Right forelimb (tissue), 1 donor: ENCODE measurements around the gene FLII.

Experiments used
- DNase-seq: peaks from one replicate; pipeline ENCODE4 v3.0.0-alpha.2; 2018

FLII gene

DNA sequence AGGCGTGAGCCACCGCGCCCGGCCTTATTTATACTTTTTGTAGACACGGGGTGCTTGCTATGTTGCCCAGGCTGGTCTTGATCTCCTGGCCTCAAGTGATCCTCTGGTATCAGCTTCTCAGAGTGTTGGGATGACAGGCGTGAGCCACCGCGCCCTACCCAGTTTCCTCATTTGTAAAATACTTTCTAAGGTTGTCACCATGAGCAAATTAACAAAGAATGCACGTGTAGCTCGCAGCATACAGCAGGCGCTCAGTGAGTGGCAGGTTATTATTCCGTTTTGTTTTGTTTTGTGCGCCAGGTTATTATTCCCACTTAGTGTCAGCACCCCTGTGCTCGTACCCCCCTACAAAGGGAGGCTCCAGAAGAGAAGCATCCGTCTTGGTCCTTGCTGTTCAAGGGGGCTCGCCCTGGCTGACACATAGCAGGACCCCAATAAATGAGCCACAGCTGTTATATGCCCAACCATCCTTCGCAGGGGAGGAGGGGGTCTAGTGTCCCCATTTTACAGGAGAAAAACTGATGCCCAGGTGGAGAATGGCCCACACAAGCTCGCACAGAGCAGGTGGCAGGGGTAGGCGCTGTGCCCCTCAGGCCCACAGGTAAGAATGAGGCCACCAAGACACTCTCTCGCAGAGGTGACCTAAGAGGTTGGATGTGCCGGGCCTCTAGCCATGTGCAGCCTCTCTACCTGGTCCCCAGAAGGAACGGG lies 1.2 kb upstream of the FLII start:
- no peak for DNase-seq

DNA sequence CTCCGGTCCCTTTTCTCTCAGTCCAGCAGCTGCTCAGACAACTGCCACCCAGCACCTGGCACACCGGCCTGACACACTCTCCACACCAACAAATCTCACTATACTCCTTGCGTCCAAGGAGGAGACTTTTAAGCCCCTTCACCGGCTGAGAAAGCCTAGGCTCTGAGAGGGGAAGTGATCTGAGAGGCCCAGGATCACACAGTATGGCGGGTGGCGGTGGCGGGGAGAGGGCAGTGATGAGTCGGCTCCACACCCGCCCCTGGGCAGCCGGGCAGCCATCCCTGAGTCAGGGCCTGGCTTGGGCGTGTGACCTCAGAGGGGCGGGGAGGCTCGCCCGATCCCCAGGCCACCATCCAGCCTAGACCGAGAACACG lies 569 bp downstream of the FLII start:
- DNase-seq = peak; percentile 78

DNA sequence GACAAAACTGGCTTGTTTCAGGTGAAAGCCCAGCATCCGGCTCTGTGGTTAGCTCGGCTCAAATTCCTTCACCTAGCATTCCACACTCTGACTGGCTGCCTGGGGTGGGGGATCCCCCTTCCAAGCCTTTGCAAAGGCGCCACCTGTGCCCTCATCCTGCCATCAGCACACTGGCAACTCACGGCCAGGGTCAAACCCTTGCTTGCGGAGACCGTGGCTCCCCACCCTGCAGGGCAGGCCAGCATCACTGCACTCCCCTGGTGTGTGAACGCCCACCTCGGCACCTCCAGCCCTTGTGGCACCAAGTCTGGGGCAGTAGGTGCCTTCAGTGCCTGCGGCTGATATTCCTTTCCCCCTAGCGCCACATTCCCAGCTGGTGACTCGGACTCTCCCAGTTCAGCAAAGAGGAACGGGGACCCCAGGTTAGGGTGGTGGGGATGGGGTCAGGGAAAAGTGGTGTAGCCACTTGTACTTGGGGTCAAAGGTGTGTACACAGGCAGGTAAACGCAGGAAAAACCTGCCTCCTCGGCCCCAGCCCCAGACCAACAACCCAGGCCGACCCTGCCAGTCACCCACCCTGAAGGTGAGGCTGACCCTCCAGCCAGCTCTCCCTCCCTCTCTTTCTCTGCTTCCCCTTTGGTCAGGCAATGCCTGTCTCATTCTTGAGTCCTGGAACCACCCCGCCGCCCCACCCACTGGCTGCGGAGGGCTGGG lies 1.1 kb downstream of the FLII start:
- DNase-seq = no peak

DNA sequence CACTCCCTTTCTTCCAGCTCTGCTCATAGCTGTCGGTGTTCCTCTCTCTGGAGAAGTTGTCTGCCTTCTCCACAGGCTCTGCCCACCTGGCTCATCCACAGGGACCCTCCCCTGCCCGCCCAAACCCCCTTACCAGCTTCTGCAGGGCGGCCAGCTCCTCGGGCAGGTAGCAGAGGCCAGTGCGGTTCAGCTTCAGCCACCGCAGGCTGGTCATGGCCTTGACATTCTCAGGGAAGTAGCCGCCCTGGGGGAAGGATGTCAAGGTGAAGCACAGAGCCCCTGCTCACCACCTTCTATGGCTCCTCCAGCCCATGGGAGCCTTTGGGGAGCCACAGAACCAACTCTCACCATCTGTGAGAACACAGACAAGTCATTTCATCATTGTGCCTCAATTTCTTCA lies 1.8 kb downstream of the FLII start:
- no peak for DNase-seq

DNA sequence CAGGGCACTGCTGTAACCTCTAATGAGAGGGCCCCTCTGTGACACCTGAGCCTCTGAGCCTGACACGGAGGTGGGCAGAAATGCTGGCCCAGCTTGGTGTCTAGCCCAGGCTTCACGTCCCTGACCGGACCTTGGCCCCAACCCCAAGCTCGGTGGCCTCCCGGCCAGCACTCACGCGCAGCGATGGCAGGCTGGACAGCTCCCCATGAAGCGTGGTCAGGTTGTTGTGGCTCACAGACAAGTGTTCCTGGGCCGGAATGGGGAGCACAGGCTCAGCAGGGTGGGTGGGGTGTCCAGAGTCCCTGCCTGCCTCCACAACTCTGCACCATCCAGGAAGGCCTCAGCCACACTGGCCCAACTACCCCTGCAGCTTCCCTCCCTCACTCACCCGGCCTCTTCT lies 2.2 kb downstream of the FLII start:
- DNase-seq = no peak

DNA sequence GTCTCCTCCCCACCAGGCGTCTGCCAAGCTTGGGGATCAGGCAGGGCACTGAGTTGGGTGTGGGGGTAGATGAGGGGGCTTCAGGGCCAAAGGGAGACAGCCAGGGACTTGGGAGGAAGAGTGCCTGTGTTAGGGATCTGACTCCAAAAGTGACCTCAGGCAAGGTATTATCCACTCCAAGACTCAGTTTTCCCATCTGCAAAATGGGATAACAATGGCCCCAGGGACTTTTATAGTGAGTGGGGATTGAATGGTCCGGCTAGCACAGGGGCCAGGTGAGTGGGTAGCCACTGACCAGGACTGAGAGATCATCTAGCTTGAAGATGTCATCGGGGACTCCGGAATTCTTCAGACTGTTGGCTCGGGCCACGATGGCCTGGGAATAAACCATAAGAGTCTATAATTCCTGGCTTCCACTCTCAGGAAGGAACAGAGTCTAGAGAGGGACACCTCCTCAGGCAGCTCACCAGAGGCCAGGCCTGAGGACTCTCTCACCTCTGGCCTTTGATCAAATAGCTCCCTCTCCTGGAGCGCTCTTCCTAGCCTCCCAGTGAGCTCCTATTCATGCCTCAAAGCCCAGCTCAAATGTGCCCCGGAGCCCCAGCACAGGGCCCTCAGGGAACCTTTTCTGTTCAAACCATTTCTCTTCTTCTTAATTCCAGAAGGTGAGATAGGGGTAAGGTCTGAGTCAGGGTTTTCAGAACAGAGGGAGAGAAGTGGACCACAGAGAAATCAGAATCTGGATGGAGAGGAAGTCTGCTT lies 3.5 kb downstream of the FLII start:
- no peak for DNase-seq

DNA sequence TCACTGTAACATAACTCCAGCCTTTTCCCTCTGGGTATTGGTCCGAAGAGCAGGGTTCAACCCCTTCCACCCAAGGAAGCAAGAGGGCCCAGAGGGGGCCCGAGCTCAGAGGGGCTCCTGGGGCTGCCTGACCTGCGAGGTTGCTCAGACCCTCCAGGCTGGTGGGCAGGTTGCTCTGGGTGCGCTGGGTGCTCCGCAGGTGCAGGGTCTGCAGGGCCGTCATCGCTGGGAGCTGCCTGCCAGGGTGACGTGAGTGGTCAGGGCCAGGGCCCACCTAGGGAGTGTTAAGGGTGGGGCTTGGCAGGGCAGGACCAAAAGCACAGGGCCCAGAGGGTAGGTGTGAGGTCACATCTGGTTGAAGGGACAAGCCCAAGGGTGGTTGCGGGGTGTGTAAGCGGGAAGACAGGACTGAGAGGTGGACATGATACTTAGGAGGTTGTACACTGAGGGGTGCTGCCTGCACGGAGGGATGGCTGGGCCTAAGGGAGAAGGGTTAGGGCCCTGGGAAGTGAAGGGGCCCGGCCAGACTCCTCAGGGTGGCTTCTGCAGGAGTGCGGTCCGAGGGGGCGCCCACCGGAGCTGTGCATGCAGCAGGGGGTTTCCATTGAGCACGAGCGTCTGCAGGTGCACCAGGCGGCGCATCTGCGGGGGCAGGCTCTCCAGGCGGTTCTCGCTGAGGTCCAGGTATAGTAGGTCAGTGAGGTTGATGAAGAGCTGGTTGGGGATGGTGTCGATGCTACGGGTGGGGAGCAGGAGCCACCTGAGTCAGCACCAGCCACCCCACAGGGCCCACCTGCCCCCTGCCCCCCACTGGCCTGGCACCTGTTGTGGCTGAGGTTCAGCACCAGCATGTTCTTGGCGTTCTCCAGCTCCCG lies 4.4 kb downstream of the FLII start:
- no peak for DNase-seq

DNA sequence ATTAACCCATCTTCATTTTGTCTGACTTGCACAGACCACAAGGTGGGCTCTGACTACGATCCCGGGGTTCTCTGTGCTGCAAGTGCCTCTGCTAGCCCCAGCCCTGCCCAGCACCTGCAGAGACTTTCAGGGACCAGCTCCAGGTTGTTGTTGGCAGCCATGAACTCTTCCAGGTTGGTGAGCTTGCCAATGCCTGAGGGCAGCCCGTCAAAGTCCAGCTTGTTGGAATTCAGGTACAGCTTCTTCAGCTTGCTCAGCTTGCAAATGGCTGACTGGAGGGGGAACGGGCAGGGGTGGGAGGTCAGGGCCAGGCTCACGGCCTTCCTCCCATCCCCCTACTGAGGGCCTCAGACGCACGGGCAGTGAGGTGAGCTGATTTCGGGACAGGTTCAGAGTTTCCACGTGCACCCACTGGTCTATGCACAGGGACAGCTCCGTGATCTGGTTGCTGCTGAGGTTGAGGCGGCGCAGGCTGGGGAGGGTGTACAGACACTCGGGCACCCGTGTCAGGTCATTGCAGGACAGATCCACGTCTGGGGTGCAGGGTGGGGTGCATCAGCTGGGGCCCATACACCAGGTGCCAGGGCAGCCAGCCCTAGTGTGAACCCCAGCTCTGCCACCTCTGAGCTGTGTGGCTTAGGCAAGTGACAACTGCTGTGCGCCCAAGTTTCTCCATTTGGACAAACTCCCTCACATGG lies 5.2 kb downstream of the FLII start:
- DNase-seq = no peak

DNA sequence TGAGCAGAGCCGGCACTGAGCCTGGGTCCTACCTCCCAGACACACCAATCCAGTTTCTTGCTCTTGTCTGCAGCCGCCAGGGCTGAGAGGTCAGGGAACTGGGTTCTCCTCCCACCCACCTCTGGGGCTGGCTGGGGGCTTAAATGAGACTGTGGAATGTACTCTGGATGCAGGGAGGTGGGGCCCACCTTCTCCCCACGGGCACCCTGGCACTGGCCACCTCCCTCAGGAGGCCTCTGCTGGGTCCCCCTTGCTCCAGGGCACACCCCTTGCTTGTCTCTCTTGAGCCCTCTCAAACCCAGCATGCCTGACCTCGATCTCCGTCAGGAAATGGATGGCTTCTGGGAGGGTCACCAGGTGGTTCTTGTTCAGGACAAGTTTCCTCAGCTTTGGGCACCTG lies 6.4 kb downstream of the FLII start:
- no peak for DNase-seq

DNA sequence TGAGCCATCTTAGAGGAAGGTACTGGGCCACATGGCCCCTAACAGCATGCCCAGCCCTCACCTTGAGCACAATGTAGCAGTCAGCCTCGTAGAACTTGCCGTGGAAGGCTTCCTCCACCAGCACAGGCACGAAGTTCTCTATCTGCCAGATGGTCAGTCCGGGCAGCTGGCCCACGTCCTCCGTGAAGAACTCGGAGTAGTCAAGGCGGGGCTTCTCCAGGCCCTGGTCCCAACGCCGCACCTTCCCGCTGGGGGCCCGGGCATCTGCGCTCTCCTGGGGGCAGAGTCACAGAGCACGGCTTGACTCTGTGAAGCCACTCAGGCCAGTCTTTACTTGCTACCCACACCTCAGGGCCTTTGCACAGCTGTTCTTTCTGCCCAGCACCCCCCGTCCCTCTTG lies 7.3 kb downstream of the FLII start:
- DNase-seq = no peak

DNA sequence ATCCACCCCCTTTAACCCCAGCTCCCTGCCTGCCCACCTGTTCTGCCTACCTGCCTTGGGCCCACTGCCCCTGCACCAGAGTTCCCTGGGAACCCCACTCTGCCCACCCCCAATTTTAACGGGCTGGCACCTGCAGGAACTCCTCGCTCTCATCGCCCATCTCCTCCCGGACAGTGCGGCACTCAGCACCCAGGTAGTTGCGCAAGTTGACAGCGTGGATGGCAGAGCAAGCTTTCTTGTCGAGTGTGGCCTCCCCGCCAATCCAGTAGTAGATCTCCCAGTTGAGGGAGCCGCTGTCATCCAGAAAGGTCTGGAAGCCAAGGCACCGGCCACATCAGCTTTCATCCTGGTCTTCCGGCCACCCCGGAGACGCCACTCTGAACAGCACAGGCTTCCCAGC lies 7.8 kb downstream of the FLII start:
- no peak for DNase-seq

DNA sequence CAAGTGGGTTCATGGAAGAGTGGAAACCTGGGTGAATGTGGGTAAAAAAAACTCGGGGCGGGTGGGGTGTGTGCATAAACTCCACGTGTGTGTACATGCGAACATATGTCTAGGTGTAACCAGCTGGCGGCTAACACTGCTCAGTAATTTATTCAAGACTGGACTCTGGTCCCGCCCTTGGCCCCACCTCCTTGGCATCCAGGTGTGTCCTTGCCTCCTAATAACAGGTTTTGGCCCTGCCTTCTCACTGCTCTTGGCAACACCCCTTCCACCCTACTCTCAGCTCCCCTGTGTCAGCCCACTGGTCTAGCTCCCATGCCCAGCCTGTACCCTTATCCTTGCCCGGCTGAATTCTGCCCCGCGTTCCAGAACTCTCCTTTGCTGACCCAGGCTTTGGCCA lies 8.3 kb downstream of the FLII start:
- no peak for DNase-seq

DNA sequence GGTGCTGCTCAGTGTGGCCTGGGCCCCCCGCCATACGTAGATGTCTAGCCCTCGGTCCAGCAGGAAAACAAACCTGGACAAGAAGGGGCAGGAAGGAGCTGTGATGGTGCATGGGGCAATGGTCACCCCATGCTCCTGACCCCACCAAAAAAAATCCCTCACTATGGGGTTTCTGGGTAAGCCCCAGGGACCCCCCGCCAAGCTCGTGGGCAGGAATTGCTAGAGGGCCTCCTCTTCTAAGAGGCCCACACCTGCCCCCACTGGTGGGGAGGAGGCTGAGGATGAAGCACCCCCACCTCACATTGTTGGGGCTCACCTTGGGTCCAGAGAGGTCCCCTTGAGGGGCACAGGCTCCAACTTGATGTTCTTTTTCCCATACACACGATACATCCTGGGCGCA lies 9.7 kb downstream of the FLII start:
- no peak for DNase-seq

DNA sequence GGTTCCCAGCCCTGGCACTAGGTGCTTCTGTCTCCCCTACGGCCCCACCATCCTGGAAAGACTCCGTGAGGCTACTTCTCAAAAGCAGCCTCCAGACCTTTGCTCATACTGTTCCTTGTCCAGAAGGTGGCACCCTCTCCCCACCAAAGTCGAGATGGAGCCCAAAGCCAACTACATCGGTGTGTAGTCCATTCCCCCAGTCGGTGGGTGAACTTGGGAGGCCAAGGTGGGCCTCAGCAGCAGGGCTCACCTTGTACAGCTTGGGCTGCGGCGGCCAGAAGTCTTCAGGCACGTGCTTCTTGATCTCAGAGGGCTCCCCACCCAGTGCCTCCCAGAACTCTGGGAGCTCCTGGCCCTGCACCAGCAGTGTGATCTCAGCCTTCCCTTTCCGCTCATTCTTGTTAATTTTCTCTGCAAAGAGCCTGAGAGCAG lies 10.2 kb downstream of the FLII start:
- DNase-seq = peak; percentile 86

DNA sequence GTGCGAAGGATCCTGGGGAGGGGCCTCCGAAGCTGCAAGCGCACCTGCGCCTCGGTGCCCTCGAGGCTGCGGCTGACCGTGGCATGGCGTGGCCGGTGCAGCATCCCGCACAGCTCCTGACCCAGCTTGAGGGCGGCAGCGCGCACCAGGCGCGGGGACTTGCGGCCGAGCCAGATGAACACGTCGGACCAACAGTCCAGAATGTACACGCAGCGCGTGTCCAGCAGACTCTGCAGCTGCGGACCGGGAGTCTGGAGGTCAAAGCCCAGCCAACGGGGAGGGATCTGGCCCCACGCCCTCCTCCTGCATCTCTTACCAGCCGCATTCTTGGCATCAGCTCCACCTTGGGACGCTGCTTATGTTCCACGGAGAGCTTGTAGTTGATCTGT lies 10.9 kb downstream of the FLII start:
- DNase-seq = no peak

DNA sequence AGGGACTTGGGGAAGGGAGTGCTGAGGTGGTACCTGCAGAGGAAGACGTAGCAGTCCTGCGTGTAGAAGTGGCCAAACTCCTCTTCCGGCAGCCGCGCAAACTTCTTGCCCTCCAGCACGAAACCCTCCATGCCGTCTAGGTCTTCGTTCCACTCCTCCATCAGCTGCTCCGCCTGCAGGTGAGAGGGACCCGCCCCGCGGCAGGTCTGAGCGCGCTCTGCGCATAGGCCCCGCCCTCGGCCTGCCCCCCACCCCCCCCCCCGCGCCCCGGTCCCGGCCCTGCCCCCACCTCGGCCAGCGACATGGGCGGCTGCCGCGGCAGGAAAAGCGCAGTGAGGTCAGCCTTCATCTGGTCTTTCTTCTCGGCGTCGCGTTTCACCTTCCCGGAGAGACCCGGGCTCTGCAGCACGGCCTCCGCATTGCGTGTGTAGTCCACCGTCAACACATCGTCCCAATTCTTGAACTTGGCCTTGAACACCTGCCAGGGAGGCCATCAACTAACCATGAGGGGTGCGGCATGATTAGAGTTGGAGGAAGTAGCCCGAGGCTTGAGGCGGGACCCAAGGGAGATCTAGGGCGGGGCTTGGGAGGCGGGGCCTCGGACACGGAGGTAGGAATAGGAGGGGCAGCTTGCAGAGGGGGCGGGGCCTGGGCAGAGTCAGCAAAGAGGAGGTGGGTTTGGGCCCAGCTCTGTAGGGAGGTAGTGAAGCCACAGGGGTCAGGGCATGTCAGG lies 11.5 kb downstream of the FLII start:
- DNase-seq = no peak

DNA sequence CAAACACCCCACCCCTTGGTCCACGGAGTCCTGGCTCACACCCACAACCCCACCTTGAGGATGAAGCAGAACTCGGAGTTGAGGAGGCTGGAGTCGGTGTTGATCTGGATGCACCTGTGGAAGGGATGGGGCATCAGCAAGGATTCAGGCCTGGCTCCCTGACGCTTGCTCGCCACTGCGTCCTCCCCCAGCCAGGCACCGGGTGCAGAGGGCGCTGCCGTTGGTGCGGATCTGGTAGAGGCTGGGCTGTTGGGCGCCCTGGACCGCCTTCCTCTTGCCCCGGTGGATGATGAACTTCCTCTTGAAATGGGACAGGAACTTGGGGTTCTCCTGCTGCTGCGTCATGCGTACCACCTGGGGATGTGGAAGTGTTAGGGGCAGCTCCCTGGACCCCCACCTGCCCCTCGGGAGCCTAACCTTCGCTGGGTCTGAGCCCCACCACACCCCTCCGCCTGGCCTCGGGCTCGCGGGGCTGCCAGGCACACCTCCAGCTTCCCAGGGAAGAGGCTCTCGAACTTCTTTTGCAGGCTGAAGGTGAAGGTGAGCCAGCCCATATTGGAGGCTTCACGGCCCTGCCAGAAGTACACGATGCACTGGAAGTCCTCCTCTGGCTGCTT lies 12.3 kb downstream of the FLII start:
- no peak for DNase-seq

DNA sequence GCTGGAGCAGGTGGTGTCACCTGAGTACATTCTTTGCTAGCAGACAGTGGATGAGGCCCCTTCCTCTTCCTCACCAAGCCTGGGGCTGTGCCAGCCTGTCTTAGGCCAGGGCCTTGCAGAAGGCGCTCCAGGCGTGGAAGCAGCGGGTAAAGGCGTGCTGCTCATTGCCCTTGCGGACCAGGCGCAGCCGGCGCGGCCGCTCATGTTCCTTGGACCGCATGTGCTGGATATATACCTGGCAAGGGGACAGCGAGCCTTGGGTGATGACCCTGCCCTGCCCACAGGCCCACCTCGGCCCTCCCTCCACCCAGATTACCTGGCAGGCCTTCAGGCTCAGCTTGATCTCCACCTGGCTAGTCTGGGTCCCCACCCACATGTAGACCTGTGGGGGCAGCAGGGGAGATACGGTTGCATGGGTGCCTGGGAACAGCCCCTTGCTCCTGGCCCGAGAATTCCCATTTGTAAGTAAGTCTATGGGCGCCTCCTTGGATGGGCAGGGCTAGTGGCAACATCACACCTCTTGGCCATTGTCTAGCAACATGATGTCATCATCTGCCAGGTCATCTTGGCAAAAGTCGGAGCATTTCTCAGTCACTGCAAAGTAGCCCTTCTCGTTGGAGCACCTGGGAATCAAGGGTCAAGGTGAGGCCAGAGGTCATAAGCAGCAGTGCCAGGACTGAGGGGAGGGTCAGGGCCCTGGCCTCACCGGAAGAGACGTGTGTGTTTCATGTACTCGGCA lies 13.3 kb downstream of the FLII start:
- DNase-seq = no peak

DNA sequence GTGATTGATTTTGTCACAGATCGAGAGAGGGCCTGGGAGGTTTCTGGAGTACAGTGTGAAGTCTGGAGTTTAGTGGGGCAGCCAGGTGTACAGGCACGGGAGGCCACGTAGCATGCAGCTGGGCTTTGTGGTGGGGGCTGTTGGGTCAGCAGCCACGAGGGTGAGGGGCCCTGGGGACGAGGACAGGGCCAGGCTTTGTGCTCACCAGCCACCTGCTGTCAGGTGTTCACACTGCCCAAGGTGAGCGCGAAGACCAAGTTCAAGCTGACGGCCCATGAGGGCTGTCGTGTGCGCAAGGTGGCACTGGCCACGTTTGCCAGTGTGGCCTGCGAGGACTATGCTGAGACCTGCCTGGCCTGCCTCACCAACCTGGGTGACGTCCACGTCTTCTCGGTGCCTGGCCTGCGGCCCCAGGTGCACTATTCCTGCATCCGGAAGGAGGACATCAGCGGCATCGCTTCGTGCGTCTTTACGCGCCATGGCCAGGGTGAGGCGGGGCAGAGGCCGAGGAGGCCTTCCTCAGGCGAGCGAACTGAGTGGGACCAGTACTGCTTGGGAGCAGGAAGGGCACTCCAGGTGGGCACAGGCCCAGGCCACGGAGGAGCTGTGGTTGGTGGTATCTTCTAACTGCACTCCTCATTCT lies 17.2 kb downstream of the FLII start:
- DNase-seq = no peak

DNA sequence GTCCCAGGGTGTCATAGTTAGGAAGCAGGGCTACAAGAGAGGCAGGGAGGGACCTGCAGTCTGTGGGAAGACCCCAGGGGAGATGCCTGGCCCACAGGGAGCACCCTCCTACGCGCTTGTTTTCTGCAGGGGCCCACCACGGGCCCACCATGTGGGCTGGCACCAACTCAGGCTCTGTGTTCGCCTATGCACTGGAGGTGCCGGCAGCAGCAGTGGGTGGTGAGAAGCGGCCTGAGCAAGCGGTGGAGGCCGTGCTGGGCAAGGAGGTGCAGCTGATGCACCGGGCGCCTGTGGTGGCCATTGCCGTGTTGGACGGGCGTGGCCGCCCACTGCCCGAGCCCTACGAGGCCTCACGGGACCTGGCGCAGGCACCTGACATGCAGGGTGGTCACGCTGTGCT lies 18.1 kb downstream of the FLII start:
- DNase-seq = no peak
